ENCODE data around the gene KRTAP10-9.
"Not testable (repeated sequence)": the region's sequence is repeated elsewhere in the genome, so short reads cannot be mapped to it uniquely, and the experiment has no call there.

KRTAP10-9 gene

DNA sequence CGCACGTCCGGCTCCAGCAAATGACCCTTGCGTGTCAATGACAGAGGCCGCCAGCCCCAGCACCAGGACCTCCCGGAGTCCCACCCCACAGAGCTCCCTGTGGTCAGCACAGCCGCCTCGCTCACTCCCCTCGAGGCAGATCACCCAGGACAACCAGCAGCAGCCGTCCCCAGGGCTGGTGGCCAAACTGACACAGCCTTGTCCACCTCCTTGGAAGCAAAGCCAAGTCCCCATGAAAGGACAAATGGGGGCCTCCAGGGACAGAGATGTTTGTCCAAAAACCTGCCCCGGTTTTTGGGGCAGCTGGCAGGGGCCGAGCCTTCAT is 12.4 kb downstream of the KRTAP10-9 start:
- H3K4me3 Mint-ChIP-seq, result no peak overlapping the region

DNA sequence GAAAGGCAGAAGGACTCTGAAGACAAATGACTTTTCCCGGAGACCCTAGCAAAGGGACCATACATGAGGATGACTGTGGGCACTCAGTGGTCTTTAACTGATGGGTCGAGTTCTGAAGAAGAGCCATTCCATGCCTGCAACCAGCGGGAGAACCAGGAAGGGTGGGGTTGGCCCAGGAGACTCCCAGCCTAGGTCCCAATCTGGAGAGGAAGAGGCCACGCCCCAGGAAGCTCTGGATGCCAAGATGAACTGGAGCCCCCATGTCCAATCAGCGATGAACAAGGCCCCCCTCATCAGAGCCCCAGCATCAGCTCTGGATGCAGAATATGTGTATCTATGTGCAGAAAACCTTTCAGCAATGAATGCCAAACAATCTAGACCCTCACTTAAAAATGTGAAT is 13.9 kb downstream of the KRTAP10-9 start:
- Mint-ChIP-seq H3K36me3 (ENCODE audit: low read depth) (peaks cover 8% of the 10 kb centered on the region), H3K27ac (no peak overlapping the region), H3K9me3 (peaks cover 47% of the 10 kb centered on the region), H3K27me3 (ENCODE audit: low read depth) (peaks cover 9% of the 10 kb centered on the region), H3K4me1 (no peaks in the 10 kb centered on the region), H3K4me3 (no peak overlapping the region)
- TF ChIP-seq, protein P1, sequence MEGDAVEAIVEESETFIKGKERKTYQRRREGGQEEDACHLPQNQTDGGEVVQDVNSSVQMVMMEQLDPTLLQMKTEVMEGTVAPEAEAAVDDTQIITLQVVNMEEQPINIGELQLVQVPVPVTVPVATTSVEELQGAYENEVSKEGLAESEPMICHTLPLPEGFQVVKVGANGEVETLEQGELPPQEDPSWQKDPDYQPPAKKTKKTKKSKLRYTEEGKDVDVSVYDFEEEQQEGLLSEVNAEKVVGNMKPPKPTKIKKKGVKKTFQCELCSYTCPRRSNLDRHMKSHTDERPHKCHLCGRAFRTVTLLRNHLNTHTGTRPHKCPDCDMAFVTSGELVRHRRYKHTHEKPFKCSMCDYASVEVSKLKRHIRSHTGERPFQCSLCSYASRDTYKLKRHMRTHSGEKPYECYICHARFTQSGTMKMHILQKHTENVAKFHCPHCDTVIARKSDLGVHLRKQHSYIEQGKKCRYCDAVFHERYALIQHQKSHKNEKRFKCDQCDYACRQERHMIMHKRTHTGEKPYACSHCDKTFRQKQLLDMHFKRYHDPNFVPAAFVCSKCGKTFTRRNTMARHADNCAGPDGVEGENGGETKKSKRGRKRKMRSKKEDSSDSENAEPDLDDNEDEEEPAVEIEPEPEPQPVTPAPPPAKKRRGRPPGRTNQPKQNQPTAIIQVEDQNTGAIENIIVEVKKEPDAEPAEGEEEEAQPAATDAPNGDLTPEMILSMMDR (IDR thresholded peaks at IDR 0.05; ENCODE audit: unreplicated experiment in 3 of 3), result no peak

More for the DNA sequence above, 12.4 kb downstream of the KRTAP10-9 start:
- Mint-ChIP-seq H3K36me3 (ENCODE audit: low read depth) (no peaks in the 10 kb centered on the region), H3K4me1 (no peaks in the 10 kb centered on the region), H3K9me3 (peaks cover 40% of the 10 kb centered on the region), H3K27me3 (ENCODE audit: low read depth) (peaks cover 13% of the 10 kb centered on the region), H3K27ac (no peak overlapping the region)
- TF ChIP-seq, protein P1 (IDR thresholded peaks at IDR 0.05; ENCODE audit: unreplicated experiment in 3 of 3), result no peak

DNA sequence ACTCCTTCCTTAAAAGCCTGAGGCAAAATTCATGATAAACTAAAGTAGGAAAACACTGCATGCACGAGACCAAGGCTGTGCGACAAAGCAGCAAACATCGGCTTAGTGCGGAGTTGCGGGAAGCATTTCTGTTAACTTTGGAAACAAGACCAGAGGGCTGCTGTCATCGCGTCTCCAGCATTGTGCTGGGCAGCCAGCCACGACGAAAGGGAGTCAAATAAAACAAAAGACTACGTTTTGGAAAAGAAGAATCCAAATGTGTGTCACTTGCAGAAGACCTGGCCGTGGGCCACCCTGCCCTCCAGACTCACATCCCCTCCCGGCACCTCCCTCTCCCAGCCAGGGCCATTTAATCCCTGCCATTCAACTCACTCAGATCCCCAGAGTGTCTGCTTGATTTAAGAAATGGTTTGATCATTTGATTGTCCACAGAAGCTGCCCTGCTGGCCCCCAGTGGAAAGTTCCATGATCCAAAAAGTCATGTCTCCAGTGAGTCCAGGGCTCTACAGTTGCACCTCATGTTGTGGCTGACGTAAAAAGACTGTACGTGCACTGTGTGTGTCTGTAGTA is 16.9 kb downstream of the KRTAP10-9 start:
- Mint-ChIP-seq H3K4me3 (no peak overlapping the region), H3K4me1 (peaks cover 11% of the 10 kb centered on the region), H3K36me3 (ENCODE audit: low read depth) (peaks cover 11% of the 10 kb centered on the region), H3K27ac (no peak overlapping the region), H3K9me3 (peaks cover 53% of the 10 kb centered on the region), H3K27me3 (ENCODE audit: low read depth) (peaks cover 16% of the 10 kb centered on the region)
- TF ChIP-seq, protein P1 (IDR thresholded peaks at IDR 0.05; ENCODE audit: unreplicated experiment in 3 of 3), result no peak

DNA sequence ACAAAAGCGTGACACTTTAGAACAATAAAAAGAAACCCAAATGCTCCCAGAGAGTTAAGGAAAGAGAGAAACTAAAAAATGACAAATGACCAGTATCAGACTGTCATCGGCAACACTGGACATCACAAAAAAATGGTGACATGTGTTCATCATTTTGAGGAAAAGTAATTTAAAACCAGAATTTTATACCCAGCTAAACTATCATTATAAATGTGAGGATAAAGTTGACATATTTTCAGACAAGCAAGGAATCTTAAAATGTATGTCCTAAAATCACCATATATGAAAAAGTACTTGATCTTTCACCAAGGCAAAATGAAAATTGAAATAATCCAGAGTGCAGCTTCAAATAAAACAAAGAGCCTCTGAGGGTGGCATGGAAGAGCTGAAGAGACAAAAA is 18.0 kb downstream of the KRTAP10-9 start:
- peaks cover 51% of the 10 kb centered on the region for H3K9me3 Mint-ChIP-seq
- peaks cover 11% of the 10 kb centered on the region for H3K36me3 Mint-ChIP-seq (ENCODE audit: low read depth)
- H3K27ac Mint-ChIP-seq, result no peak overlapping the region
- no peak overlapping the region for H3K4me3 Mint-ChIP-seq
- peaks cover 11% of the 10 kb centered on the region for H3K4me1 Mint-ChIP-seq
- H3K27me3 Mint-ChIP-seq (ENCODE audit: low read depth), result peaks cover 14% of the 10 kb centered on the region
- TF ChIP-seq, protein P1 (IDR thresholded peaks at IDR 0.05; ENCODE audit: unreplicated experiment in 3 of 3), result no peak

DNA sequence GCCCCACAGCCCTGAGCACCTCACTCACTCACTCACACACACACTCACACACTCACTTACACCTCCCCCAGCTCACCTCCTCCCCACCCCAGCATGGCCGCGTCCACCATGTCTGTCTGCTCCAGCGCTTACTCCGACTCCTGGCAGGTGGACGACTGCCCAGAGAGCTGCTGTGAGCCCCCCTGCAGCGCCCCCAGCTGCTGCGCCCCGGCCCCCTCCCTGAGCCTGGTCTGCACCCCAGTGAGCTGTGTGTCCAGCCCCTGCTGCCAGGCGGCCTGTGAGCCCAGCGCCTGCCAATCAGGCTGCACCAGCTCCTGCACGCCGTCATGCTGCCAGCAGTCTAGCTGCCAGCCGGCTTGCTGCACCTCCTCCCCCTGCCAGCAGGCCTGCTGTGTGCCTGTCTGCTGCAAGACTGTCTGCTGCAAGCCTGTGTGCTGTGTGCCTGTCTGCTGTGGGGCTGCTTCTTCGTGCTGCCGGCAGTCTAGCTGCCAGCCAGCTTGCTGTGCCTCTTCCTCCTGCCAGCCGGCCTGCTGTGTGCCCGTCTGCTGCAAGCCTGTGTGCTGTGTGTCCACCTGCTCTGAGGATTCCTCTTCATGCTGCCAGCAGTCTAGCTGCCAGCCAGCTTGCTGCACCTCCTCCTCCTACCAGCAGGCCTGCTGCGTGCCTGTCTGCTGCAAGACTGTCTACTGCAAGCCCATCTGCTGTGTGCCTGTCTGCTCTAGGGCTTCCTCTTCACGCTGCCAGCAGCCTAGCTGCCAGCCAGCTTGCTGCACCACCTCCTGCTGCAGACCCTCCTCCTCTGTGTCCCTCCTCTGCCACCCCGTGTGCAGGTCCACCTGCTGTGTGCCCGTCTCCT is 19.7 kb downstream of the KRTAP10-9 start, which contains the start of gene KRTAP10-11:
Gene KRTAP10-11 (plus strand): TSS at position 49 of the 856 bp plus-strand sequence. CDS start 45 bp downstream, at position 94.
- Mint-ChIP-seq H3K27me3 (ENCODE audit: low read depth) (peaks cover 12% of the 10 kb centered on the region), H3K9me3 (peaks cover 36% of the 10 kb centered on the region), H3K36me3 (ENCODE audit: low read depth) (peaks cover 11% of the 10 kb centered on the region), H3K27ac (peak within 1 kb of the TSS in 1 of 3 experiments; percentile 31), H3K4me1 (peaks cover 11% of the 10 kb centered on the region)
- not testable (repeated sequence) for H3K4me3 Mint-ChIP-seq

DNA sequence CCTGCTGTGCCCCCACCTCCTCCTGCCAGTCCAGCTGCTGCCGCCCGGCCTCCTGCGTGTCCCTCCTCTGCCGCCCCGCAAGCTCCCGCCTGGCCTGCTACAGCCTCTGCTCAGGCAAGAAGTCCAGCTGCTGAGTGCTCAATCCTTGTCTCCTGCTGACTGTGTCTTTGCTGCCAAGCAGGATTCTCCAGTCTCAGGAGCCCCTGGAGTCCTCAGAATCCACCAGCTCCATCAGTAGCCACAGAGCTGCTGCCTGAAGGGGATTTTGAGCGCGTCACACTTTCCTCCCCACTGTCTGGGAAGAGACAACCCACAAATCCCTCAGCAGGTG is 20.3 kb downstream of the KRTAP10-9 start:
- Mint-ChIP-seq H3K4me3 (no peak overlapping the region), H3K4me1 (peaks cover 11% of the 10 kb centered on the region), H3K27me3 (ENCODE audit: low read depth) (peaks cover 12% of the 10 kb centered on the region), H3K36me3 (ENCODE audit: low read depth) (peaks cover 11% of the 10 kb centered on the region), H3K27ac (peak overlapping the region in 1 of 3 experiments; percentile 31), H3K9me3 (peaks cover 33% of the 10 kb centered on the region)
- TF ChIP-seq, protein P1 (IDR thresholded peaks at IDR 0.05; ENCODE audit: unreplicated experiment in 3 of 3), result no peak
